H1 (cell line): Measurements from ENCODE around the gene SPATS2.

ENCODE experiments used
- CEBPB ChIP-seq: IDR thresholded peaks from 2 replicates; pipeline ENCODE4 v1.6.1; 2012; ENCODE audit warnings: low read depth, low read length
- EZH2 ChIP-seq: fragments of 200-600 bp; sonication (generic); IDR thresholded peaks from 2 replicates; pipeline ENCODE4 v1.7.1; 2012; ENCODE audit warnings: low read depth, mild to moderate bottlenecking, moderate library complexity, low read length, inconsistent platforms; ENCODE audit not compliant: severe bottlenecking
- HDAC2 ChIP-seq, 2 experiments: fragments of 300-600 bp in 1 of 2; sonication (generic) in 1 of 2; IDR thresholded peaks; 2 replicates each; pipeline ENCODE4 v1.6.1; 2011 to 2012; ENCODE audit warnings: low read depth in 2 of 2, low read length in 2 of 2, mild to moderate bottlenecking in 2 of 2, moderate library complexity in 2 of 2, borderline replicate concordance in 1 of 2, inconsistent platforms in 1 of 2
- RXRA ChIP-seq: IDR thresholded peaks from 2 replicates; pipeline ENCODE4 v1.6.1; 2011; ENCODE audit warnings: low read depth, mild to moderate bottlenecking, low read length, moderate library complexity; ENCODE audit not compliant: insufficient read depth

DNA sequence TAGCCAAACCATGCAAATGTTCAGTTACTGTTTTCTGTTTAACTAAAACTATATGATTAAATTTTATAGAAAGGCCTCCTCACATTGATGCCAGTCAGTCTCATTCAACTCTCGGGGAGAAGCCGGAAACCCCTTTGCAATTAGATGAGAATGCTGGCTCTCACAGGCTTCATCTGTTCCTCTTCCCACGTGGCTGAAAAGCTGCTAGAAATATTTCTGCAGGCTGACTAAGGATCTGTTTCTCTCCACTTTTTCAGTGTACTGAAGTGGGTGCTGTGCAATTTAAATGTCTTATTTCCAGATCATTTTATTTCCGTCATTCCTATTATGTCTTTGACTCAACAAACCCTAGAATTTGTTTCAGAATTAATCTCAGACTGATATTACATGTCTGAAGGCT is 154.1 kb downstream of the SPATS2 start:
- TF ChIP-seq EZH2 (no peak), HDAC2 (IDR thresholded peaks at IDR 0.05; ENCODE audit: borderline replicate concordance in 1 of 2, low read depth in 2 of 2, low read length in 2 of 2) (no peak), RXRA (no peak), CEBPB (no peak)
